H1 (cell line): ENCODE data around the gene ACAP3.
A peak's percentile ranks its signal among the peaks of the same experiment; 100 is the strongest.

Source experiments
- CTCF ChIP-seq, 3 experiments: IDR thresholded peaks; 1 replicate in 2 of 3; 2 replicates in 1 of 3; pipeline versions ENCODE4 v1.5.1 to v1.6.1; 2011; ENCODE audit warnings: low read length in 3 of 3, mild to moderate bottlenecking in 3 of 3, inconsistent platforms in 2 of 3, low read depth in 1 of 3, moderate library complexity in 1 of 3; ENCODE audit not compliant: insufficient read depth in 1 of 3; ENCODE audit errors: control extremely low read depth in 1 of 3
- POLR2A ChIP-seq, 2 experiments: IDR thresholded peaks; 1 replicate in 1 of 2; 2 replicates in 1 of 2; pipeline ENCODE4 v1.6.1; 2011; ENCODE audit warnings: low read depth in 2 of 2, low read length in 2 of 2, mild to moderate bottlenecking in 2 of 2; ENCODE audit errors: control extremely low read depth in 1 of 2
- SP1 ChIP-seq: IDR thresholded peaks from 2 replicates; pipeline ENCODE4 v1.6.1; 2011; ENCODE audit warnings: low read depth, low read length
- USF2 ChIP-seq: IDR thresholded peaks from 2 replicates; pipeline ENCODE4 v1.6.1; 2011; ENCODE audit warnings: low read length, improper control_type of control experiment

GRCh38 chr1:1334835-1335234 lies 27.1 kb upstream of the ACAP3 start:
- peak in 1 of 3 experiments; percentile 8; a peak in 1 of 4 replicates for TF ChIP-seq CTCF (IDR thresholded peaks at IDR 0.05; ENCODE audit: control extremely low read depth in 1 of 3, insufficient read depth in 1 of 3, low read depth in 1 of 3, low read length in 3 of 3)
- TF ChIP-seq SP1 = peak; percentile 48; the same call in 1 of the 2 replicates
- TF ChIP-seq POLR2A (IDR thresholded peaks at IDR 0.05; ENCODE audit: control extremely low read depth in 1 of 2, low read depth in 2 of 2, low read length in 2 of 2) = no peak
- TF ChIP-seq USF2 = no peak
